Endothelial cell (in vitro differentiated cells): ENCODE results near the gene SPAG9. TPM values are rescaled to one million over a fixed set of nuclear protein-coding genes. Genes with fewer than 3 reads are reported as not detected.
"Not testable (repeated sequence)": the region's sequence is repeated elsewhere in the genome, so short reads cannot be mapped to it uniquely, and the experiment has no call there.

Source experiments
- DNase-seq: peaks from one replicate; pipeline ENCODE4 v3.0.0; 2021; ENCODE audit warnings: low spot score
- H3K27ac Mint-ChIP-seq: one replicate; pipeline ENCODE4 v1.8.0; 2021; ENCODE audit warnings: mixed read lengths, inconsistent platforms; ENCODE audit not compliant: unreplicated experiment
- H3K27me3 Mint-ChIP-seq: one replicate; pipeline ENCODE4 v1.8.0; 2021; ENCODE audit warnings: mild to moderate bottlenecking, moderate library complexity, mixed read lengths, inconsistent platforms; ENCODE audit not compliant: unreplicated experiment
- H3K36me3 Mint-ChIP-seq: one replicate; pipeline ENCODE4 v1.8.0; 2021; ENCODE audit warnings: mild to moderate bottlenecking, low read depth, mixed read lengths, inconsistent platforms; ENCODE audit not compliant: unreplicated experiment
- H3K4me1 Mint-ChIP-seq: one replicate; pipeline ENCODE4 v1.8.0; 2021; ENCODE audit warnings: mild to moderate bottlenecking, mixed read lengths, inconsistent platforms; ENCODE audit not compliant: unreplicated experiment
- H3K4me3 Mint-ChIP-seq: one replicate; pipeline ENCODE4 v1.8.0; 2021; ENCODE audit warnings: mild to moderate bottlenecking, mixed read lengths, inconsistent platforms; ENCODE audit not compliant: unreplicated experiment
- H3K9me3 Mint-ChIP-seq: one replicate; pipeline ENCODE4 v1.8.0; 2021; ENCODE audit warnings: mixed read lengths, inconsistent platforms; ENCODE audit not compliant: unreplicated experiment
- total RNA-seq: library from RNA; stranded (reverse); fragmentation: NEBNext Ultra II Directional; extraction: Animal tissue kit (Norgen Biotek cat#: 25700); gene quantifications from one replicate; pipeline ENCODE4 v1.2.1, GENCODE V29; 2021; ENCODE audit not compliant: unreplicated experiment
- TF ChIP-seq, protein P1 (sequence below): fragments of 200-600 bp; sonication (generic); IDR thresholded peaks from one replicate; pipeline ENCODE4 v1.5.0; 2021; ENCODE audit warnings: antibody characterized with exemption; ENCODE audit not compliant: unreplicated experiment

SPAG9 gene
- total RNA-seq, 1 donor from 2014 or later = 107 TPM

DNA sequence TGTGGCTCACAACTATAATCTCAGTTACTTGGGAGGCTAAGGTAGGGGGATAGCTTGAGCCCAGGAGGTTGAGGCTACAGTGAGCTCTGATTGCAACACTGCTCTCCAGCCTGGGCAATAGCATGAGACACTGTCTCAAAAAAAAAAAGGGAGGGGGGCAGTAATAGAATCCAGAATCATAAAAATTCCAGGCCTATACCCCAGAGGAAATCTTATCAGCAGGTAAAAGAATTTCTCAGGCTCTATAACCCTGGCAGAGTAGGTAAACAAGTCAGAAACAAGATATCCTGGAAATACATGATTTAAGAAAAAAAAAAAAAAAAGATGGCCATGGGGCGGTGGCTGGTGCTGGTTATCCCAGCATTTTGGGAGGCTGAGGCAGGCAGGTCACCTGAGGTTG lies 12.9 kb downstream of the SPAG9 start:
- no peak overlapping the region for H3K4me3 Mint-ChIP-seq
- TF ChIP-seq, protein P1, sequence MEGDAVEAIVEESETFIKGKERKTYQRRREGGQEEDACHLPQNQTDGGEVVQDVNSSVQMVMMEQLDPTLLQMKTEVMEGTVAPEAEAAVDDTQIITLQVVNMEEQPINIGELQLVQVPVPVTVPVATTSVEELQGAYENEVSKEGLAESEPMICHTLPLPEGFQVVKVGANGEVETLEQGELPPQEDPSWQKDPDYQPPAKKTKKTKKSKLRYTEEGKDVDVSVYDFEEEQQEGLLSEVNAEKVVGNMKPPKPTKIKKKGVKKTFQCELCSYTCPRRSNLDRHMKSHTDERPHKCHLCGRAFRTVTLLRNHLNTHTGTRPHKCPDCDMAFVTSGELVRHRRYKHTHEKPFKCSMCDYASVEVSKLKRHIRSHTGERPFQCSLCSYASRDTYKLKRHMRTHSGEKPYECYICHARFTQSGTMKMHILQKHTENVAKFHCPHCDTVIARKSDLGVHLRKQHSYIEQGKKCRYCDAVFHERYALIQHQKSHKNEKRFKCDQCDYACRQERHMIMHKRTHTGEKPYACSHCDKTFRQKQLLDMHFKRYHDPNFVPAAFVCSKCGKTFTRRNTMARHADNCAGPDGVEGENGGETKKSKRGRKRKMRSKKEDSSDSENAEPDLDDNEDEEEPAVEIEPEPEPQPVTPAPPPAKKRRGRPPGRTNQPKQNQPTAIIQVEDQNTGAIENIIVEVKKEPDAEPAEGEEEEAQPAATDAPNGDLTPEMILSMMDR = no peak
- no peak for DNase-seq
- H3K27ac Mint-ChIP-seq = no peak overlapping the region
- peaks cover 7% of the 10 kb centered on the region for H3K36me3 Mint-ChIP-seq
- no peaks in the 10 kb centered on the region for H3K9me3 Mint-ChIP-seq
- no peaks in the 10 kb centered on the region for H3K4me1 Mint-ChIP-seq
- peaks cover 2% of the 10 kb centered on the region for H3K27me3 Mint-ChIP-seq

- no peak for DNase-seq
- H3K27me3 Mint-ChIP-seq = peaks cover 2% of the 10 kb centered on the region
- no peaks in the 10 kb centered on the region for H3K9me3 Mint-ChIP-seq
- no peaks in the 10 kb centered on the region for H3K4me1 Mint-ChIP-seq
- TF ChIP-seq, protein P1 = no peak
- H3K27ac Mint-ChIP-seq = no peak overlapping the region
- no peak overlapping the region for H3K4me3 Mint-ChIP-seq
- H3K36me3 Mint-ChIP-seq = peaks cover 7% of the 10 kb centered on the region
These were observed 17.2 kb downstream of the SPAG9 start for GRCh38 chr17:51103451-51103850.

DNA sequence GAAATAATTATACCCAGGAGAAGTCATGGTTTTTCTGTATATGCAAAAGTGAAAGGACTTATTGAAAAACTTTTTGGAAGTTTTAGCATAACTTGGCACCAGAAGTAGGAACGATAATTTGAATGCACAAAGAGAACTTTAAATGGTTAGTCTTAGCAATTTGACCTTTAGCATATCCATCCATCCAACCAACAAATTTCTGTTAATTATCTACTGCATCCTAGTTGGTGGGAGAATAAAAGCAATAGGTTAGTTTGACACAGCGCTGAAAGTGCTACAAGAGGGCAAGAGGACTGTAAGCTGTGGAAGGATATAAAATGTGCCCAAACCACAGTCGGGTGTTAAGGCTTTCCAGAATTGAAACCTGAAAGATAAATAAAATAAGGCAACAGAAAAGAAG lies 17.6 kb downstream of the SPAG9 start:
- Mint-ChIP-seq H3K9me3 (no peaks in the 10 kb centered on the region), H3K4me1 (no peaks in the 10 kb centered on the region), H3K27ac (no peak overlapping the region), H3K4me3 (no peak overlapping the region), H3K36me3 (peaks cover 7% of the 10 kb centered on the region), H3K27me3 (peaks cover 2% of the 10 kb centered on the region)
- TF ChIP-seq, protein P1 = no peak
- DNase-seq = no peak

DNA sequence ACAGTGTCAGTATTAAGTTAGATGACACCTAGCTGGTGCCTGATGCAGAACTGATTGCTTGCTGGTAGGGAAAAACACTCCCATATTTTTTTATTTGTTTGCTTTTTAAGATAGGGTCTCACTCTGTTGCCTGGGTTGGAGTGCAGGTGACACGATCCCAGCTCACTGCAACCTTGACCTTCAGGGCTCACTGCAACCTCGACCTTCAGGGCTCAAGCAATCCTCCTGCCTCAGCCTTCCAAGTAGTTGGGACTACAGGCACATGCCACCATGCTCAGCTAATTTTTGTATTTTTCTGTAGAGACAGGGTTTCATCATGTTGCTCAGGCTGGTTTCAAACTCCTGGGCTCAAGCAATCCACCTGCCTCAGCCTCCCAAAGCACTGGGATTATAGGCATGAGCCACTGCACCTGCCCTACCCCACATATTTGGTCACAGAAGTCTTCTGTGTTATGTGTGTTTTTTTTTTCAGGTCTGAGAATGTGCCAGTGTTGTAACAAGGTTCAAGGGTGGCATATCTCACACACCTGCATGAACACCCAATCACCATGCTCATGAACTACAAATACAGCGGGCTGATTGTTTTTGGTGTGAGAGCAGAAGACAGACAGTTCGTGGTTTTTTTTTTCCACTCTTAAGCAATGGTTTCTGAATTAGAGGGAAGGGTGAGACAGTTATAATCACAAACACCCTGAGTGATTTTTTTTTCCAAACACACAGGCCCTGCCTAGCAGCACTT lies 22.8 kb downstream of the SPAG9 start:
- DNase-seq = no peak
- Mint-ChIP-seq H3K4me3 (no peak overlapping the region), H3K36me3 (no peaks in the 10 kb centered on the region), H3K4me1 (no peaks in the 10 kb centered on the region), H3K27me3 (no peaks in the 10 kb centered on the region), H3K27ac (no peak overlapping the region), H3K9me3 (no peaks in the 10 kb centered on the region)
- TF ChIP-seq, protein P1 = no peak

- Mint-ChIP-seq H3K4me3 (no peak overlapping the region), H3K9me3 (no peaks in the 10 kb centered on the region), H3K27me3 (no peaks in the 10 kb centered on the region), H3K27ac (peak overlapping the region; percentile 25), H3K4me1 (no peaks in the 10 kb centered on the region), H3K36me3 (no peaks in the 10 kb centered on the region)
- DNase-seq = no peak
- TF ChIP-seq, protein P1 = no peak
These were observed 29.0 kb downstream of the SPAG9 start for GRCh38 chr17:51091635-51092034.

GRCh38 chr17:51088868-51089267 lies 31.8 kb downstream of the SPAG9 start:
- not testable (repeated sequence) for H3K36me3 Mint-ChIP-seq, H3K4me1 Mint-ChIP-seq, DNase-seq, H3K9me3 Mint-ChIP-seq, H3K27me3 Mint-ChIP-seq, H3K4me3 Mint-ChIP-seq, H3K27ac Mint-ChIP-seq
